ENCODE results near the gene LRRC38.

GRCh38 chr1:13514821-13515220 is 1.0 kb upstream of the LRRC38 start:
- TF ChIP-seq EP300 (IDR thresholded peaks at IDR 0.05; ENCODE audit: borderline replicate concordance) (no peak), RAD21 (IDR thresholded peaks at IDR 0.05; ENCODE audit: low read depth) (no peak), REST (IDR thresholded peaks at IDR 0.05; ENCODE audit: low read depth) (no peak), NFIC (IDR thresholded peaks at IDR 0.05) (no peak), CEBPB (IDR thresholded peaks at IDR 0.05) (no peak), YY1 (IDR thresholded peaks at IDR 0.05; ENCODE audit: low read depth) (no peak), TAF1 (IDR thresholded peaks at IDR 0.05; ENCODE audit: low read depth) (no peak), FOXM1 (IDR thresholded peaks at IDR 0.05; ENCODE audit: borderline replicate concordance, low read depth) (no peak), TCF12 (IDR thresholded peaks at IDR 0.05; ENCODE audit: low read depth) (no peak), TEAD4 (IDR thresholded peaks at IDR 0.05) (no peak)
- TF ChIP-seq, protein P1, sequence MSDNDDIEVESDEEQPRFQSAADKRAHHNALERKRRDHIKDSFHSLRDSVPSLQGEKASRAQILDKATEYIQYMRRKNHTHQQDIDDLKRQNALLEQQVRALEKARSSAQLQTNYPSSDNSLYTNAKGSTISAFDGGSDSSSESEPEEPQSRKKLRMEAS (IDR thresholded peaks at IDR 0.05) = no peak
